OCI-LY1 (cell line): ENCODE results near the gene C9orf50.

Experiments
- CTCF ChIP-seq: fragments of 200-600 bp; sonication (generic), shearing (Covaris generic); IDR thresholded peaks from 2 replicates; pipeline ENCODE4 v1.5.1; 2017; ENCODE audit warnings: mild to moderate bottlenecking, antibody characterized with exemption, low read length, moderate library complexity, mixed read lengths
- EZH2 ChIP-seq: fragments of 200-600 bp; sonication (generic), shearing (Covaris generic); IDR thresholded peaks from 2 replicates; pipeline ENCODE4 v1.8.0; 2017; ENCODE audit warnings: borderline replicate concordance, mixed run types, mild to moderate bottlenecking, antibody characterized with exemption, low read length, moderate library complexity, mixed read lengths

GRCh38 chr9:129665814-129666520 is 45.1 kb upstream of the C9orf50 start:
- TF ChIP-seq CTCF (no peak), EZH2 (no peak)
